HepG2 (cell line): ENCODE measurements around the gene DIP2C. TPM values are rescaled to one million over a fixed set of nuclear protein-coding genes. Genes with fewer than 3 reads are reported as not detected.

Experiments used
- CHCHD3 ChIP-seq: sonication (generic); formaldehyde crosslinking; IDR thresholded peaks from 2 replicates; pipeline ENCODE4 v1.8.0; 2022; ENCODE audit warnings: mild to moderate bottlenecking, missing genetic modification reagents, moderate library complexity
- DZIP1 ChIP-seq: sonication (generic); formaldehyde crosslinking; IDR thresholded peaks from 2 replicates; pipeline ENCODE4 v1.5.0; 2020; ENCODE audit warnings: mild to moderate bottlenecking, missing genetic modification reagents
- EHMT2 ChIP-seq: fragments of 200-600 bp; sonication (generic); IDR thresholded peaks from 2 replicates; pipeline ENCODE4 v1.7.0; 2017; ENCODE audit warnings: antibody characterized with exemption, low read depth, low read length, borderline replicate concordance
- FOXC1 ChIP-seq: sonication (generic); formaldehyde crosslinking; IDR thresholded peaks from 2 replicates; pipeline ENCODE4 v1.8.0; 2022; ENCODE audit warnings: mild to moderate bottlenecking, missing genetic modification reagents, borderline replicate concordance
- GMEB2 ChIP-seq: IDR thresholded peaks from 2 replicates; pipeline ENCODE4 v1.6.1; 2016; ENCODE audit warnings: missing biosample characterization, missing genetic modification reagents, low read depth
- PITX1 ChIP-seq: sonication (generic); formaldehyde crosslinking; IDR thresholded peaks from 2 replicates; pipeline ENCODE4 v1.5.1; 2020; ENCODE audit warnings: mild to moderate bottlenecking, missing genetic modification reagents
- POGZ ChIP-seq: sonication (generic); formaldehyde crosslinking; IDR thresholded peaks from 2 replicates; pipeline ENCODE4 v1.4.0; 2020; ENCODE audit warnings: mild to moderate bottlenecking, missing genetic modification reagents
- ZBTB42 ChIP-seq: sonication (generic); formaldehyde crosslinking; IDR thresholded peaks from 2 replicates; pipeline ENCODE4 v1.5.0; 2020; ENCODE audit warnings: mild to moderate bottlenecking, missing genetic modification reagents
- ZNF367 ChIP-seq: sonication (generic); formaldehyde crosslinking; IDR thresholded peaks from 2 replicates; pipeline ENCODE4 v1.4.0; 2020; ENCODE audit warnings: missing genetic modification reagents, borderline replicate concordance
- ZNF430 ChIP-seq: sonication (generic); formaldehyde crosslinking; IDR thresholded peaks from 2 replicates; pipeline ENCODE4 v1.9.0; 2021; ENCODE audit warnings: mild to moderate bottlenecking, missing genetic modification reagents
- polyA plus RNA-seq, 8 experiments: library from polyadenylated mRNA; depleted of rRNA in 3 of 8; stranded (reverse) in 7 of 8; unstranded in 1 of 8; fragments of >200 nt; fragmentation: Illumina TruSeq in 4 of 8; extraction: Trizol in 4 of 8; gene quantifications; 2 replicates each; pipeline versions ENCODE4 v1.2.1 to v1.2.3, GENCODE V29; 2011 to 2016; ENCODE audit warnings: low read depth in 4 of 8, missing spikeins in 1 of 8, mixed read lengths in 1 of 8; ENCODE audit not compliant: insufficient read depth in 1 of 8
- total RNA-seq, 5 experiments: library from RNA; depleted of rRNA; stranded (reverse); fragments of >200 nt; fragmentation: Illumina TruSeq; extraction: Trizol; gene quantifications; 2 replicates each; pipeline ENCODE4 v1.2.3, GENCODE V29; 2016; ENCODE audit warnings: low read depth in 1 of 5
- TF ChIP-seq, protein P1 (sequence below): sonication (generic); formaldehyde crosslinking; IDR thresholded peaks from 2 replicates; pipeline ENCODE4 v1.5.0; 2020; ENCODE audit warnings: mild to moderate bottlenecking, missing genetic modification reagents
- TF ChIP-seq, protein P2 (sequence below), 2 experiments: IDR thresholded peaks; 2 replicates each; pipeline ENCODE4 v1.6.1; 2011 to 2012; ENCODE audit warnings: low read length in 2 of 2, borderline replicate concordance in 1 of 2, low read depth in 1 of 2, mild to moderate bottlenecking in 1 of 2, moderate library complexity in 1 of 2
- TF ChIP-seq, protein P3 (sequence below): IDR thresholded peaks from 2 replicates; pipeline ENCODE4 v1.6.1; 2012; ENCODE audit warnings: low read length, improper control_type of control experiment

The DIP2C gene
- total and polyA plus RNA-seq, 2 of the 13 experiments (the other 11 are each of a cell fraction or from before 2014, with no cell fraction given), result 2.2 to 2.7 TPM

DNA sequence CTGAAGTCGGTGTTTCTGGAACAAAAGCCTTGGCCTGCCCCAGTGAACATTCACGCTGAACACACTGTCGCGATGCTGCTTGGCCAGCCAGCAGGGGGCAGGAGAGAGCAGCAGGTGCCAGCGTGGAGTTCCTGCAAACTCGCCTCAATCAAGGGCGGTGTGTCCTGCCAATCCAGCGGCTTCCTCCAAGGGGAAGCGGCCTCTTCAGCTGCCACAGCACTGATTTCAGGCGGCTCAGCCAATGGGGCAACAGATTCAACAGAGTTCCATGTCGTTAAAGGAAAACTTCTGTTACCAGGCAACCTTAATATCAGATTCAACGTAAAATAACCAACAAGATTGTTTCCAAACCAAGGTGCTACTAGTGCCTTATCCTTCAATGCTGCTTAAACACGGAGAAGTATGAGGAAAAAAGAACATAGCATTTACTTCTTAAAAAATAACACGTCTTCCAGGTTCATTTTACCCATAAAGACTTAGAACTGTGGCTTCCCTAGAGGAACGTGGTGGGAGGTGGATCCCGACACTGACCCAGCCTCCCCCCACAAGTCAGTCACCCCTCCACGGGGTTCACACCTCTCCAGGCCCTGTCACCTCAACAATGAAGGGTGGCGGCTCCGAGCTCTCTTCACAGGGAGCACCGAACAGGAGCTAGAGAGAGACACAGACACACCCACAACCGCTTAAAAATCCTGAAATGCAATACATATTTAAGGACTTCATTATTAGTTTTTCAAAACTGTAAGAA lies 178.2 kb downstream of the DIP2C start (continued):
- TF ChIP-seq DZIP1 (CRISPR knock-in tag), result no peak
- no peak for TF ChIP-seq EHMT2
- TF ChIP-seq GMEB2 (CRISPR knock-in tag), result no peak
- TF ChIP-seq CHCHD3 (CRISPR knock-in tag), result no peak
- no peak for TF ChIP-seq ZNF430 (CRISPR knock-in tag)
- TF ChIP-seq, protein P1, sequence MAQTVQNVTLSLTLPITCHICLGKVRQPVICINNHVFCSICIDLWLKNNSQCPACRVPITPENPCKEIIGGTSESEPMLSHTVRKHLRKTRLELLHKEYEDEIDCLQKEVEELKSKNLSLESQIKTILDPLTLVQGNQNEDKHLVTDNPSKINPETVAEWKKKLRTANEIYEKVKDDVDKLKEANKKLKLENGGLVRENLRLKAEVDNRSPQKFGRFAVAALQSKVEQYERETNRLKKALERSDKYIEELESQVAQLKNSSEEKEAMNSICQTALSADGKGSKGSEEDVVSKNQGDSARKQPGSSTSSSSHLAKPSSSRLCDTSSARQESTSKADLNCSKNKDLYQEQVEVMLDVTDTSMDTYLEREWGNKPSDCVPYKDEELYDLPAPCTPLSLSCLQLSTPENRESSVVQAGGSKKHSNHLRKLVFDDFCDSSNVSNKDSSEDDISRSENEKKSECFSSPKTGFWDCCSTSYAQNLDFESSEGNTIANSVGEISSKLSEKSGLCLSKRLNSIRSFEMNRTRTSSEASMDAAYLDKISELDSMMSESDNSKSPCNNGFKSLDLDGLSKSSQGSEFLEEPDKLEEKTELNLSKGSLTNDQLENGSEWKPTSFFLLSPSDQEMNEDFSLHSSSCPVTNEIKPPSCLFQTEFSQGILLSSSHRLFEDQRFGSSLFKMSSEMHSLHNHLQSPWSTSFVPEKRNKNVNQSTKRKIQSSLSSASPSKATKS (CRISPR knock-in tag), result no peak
- TF ChIP-seq, protein P2, sequence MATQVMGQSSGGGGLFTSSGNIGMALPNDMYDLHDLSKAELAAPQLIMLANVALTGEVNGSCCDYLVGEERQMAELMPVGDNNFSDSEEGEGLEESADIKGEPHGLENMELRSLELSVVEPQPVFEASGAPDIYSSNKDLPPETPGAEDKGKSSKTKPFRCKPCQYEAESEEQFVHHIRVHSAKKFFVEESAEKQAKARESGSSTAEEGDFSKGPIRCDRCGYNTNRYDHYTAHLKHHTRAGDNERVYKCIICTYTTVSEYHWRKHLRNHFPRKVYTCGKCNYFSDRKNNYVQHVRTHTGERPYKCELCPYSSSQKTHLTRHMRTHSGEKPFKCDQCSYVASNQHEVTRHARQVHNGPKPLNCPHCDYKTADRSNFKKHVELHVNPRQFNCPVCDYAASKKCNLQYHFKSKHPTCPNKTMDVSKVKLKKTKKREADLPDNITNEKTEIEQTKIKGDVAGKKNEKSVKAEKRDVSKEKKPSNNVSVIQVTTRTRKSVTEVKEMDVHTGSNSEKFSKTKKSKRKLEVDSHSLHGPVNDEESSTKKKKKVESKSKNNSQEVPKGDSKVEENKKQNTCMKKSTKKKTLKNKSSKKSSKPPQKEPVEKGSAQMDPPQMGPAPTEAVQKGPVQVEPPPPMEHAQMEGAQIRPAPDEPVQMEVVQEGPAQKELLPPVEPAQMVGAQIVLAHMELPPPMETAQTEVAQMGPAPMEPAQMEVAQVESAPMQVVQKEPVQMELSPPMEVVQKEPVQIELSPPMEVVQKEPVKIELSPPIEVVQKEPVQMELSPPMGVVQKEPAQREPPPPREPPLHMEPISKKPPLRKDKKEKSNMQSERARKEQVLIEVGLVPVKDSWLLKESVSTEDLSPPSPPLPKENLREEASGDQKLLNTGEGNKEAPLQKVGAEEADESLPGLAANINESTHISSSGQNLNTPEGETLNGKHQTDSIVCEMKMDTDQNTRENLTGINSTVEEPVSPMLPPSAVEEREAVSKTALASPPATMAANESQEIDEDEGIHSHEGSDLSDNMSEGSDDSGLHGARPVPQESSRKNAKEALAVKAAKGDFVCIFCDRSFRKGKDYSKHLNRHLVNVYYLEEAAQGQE (IDR thresholded peaks at IDR 0.05; ENCODE audit: borderline replicate concordance in 1 of 2, low read depth in 1 of 2, low read length in 2 of 2), result no peak
- peak; percentile 44; the same call in 1 of the 2 replicates for TF ChIP-seq PITX1 (CRISPR knock-in tag)
- no peak for TF ChIP-seq ZBTB42 (CRISPR knock-in tag)
- TF ChIP-seq, protein P3, sequence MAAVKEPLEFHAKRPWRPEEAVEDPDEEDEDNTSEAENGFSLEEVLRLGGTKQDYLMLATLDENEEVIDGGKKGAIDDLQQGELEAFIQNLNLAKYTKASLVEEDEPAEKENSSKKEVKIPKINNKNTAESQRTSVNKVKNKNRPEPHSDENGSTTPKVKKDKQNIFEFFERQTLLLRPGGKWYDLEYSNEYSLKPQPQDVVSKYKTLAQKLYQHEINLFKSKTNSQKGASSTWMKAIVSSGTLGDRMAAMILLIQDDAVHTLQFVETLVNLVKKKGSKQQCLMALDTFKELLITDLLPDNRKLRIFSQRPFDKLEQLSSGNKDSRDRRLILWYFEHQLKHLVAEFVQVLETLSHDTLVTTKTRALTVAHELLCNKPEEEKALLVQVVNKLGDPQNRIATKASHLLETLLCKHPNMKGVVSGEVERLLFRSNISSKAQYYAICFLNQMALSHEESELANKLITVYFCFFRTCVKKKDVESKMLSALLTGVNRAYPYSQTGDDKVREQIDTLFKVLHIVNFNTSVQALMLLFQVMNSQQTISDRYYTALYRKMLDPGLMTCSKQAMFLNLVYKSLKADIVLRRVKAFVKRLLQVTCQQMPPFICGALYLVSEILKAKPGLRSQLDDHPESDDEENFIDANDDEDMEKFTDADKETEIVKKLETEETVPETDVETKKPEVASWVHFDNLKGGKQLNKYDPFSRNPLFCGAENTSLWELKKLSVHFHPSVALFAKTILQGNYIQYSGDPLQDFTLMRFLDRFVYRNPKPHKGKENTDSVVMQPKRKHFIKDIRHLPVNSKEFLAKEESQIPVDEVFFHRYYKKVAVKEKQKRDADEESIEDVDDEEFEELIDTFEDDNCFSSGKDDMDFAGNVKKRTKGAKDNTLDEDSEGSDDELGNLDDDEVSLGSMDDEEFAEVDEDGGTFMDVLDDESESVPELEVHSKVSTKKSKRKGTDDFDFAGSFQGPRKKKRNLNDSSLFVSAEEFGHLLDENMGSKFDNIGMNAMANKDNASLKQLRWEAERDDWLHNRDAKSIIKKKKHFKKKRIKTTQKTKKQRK, result no peak
- TF ChIP-seq ZNF367 (CRISPR knock-in tag), result no peak
- TF ChIP-seq POGZ (CRISPR knock-in tag), result no peak
- TF ChIP-seq FOXC1 (CRISPR knock-in tag), result no peak
